Right cardiac atrium (tissue), 5 donors: Measurements from ENCODE around the gene SLC41A3. TPM values are rescaled to one million over a fixed set of nuclear protein-coding genes. Genes with fewer than 3 reads are reported as not detected.

ENCODE experiments used
- ATAC-seq, 2 donors: fragments of 200-7000 bp; cut with Tn5 transposase; one replicate each; pipeline versions ENCODE4 v1.8.0 to v1.9.1; 2020; ENCODE audit warnings: moderate library complexity in 2 of 2, mild to moderate bottlenecking in 1 of 2
- DNase-seq, 3 donors: peaks; one replicate each; pipeline ENCODE4 v3.0.0-alpha.2; 2020
- H3K27ac ChIP-seq: one replicate; pipeline ENCODE4 v1.5.1; 2013; ENCODE audit warnings: mild to moderate bottlenecking, low read length, control low read depth, moderate library complexity
- H3K27me3 ChIP-seq: one replicate; pipeline ENCODE4 v1.6.1; 2013; ENCODE audit not compliant: control insufficient read depth, insufficient read depth
- H3K4me1 ChIP-seq: one replicate; pipeline ENCODE4 v1.6.1; 2013; ENCODE audit warnings: low read length; ENCODE audit not compliant: control insufficient read depth, insufficient read depth
- H3K4me3 ChIP-seq: one replicate; pipeline ENCODE4 v1.5.1; 2013; ENCODE audit warnings: low read length, control low read depth
- H3K9me3 ChIP-seq: one replicate; pipeline ENCODE4 v1.6.1; 2013; ENCODE audit warnings: low read length; ENCODE audit not compliant: control insufficient read depth
- WGBS: extraction: QIAGEN DNeasy Blood & Tissue Kit; methylation state at CpG from one replicate; pipeline ENCODE4 v1.1.7; 2013; 5-methylcytosine and 5-hydroxymethylcytosine counted together
- intact Hi-C, 4 donors: fragments of 100-400 bp; cut with DNase I; formaldehyde crosslinking; loops; one replicate each; pipeline versions ENCODE4 v1.11.0 to v1.14.0; 2022 to 2023
- polyA plus RNA-seq: library from polyadenylated mRNA; stranded (reverse); fragments of 200-250 nt; gene quantifications from one replicate; pipeline ENCODE4 v1.2.3, GENCODE V29; 2013
- total RNA-seq, 4 donors: library from RNA; stranded (reverse); fragmentation: NEBNext Ultra II Directional; extraction: Animal tissue kit (Norgen Biotek cat#: 25700); gene quantifications; one replicate each; pipeline ENCODE4 v1.2.1, GENCODE V29; 2021
- donor health status: healthy with polysubstance abuse.
- donor health status: DM: no; HTN: yes; CAD: no.
- donor health status: DM: no; HTN: no; CAD: no.
- donor health status: DM: no; HTN: yes; CAD: no; lungs with severe emphysema.
- donor health status: DM: yes; HTN: yes; CAD: no.

SLC41A3 gene
- total and polyA plus RNA-seq, 5 donors: 25.6 to 38.9 (median 36.9) TPM

GRCh38 chr3:126119976-126120375 lies 36.1 kb upstream of the SLC41A3 start:
- ATAC-seq (no peak), DNase-seq (no peak)
- 90% methylated on average over 8 of the region's 8 CpGs for WGBS
- H3K27me3 ChIP-seq: no peaks in the 10 kb centered on the region
- no peaks in the 10 kb centered on the region for H3K4me1 ChIP-seq
- no peak overlapping the region for H3K27ac ChIP-seq
- no peaks in the 10 kb centered on the region for H3K9me3 ChIP-seq
- H3K4me3 ChIP-seq: no peak overlapping the region
- intact Hi-C loops: no loop called here

GRCh38 chr3:126119008-126119675 lies 35.2 kb upstream of the SLC41A3 start:
- intact Hi-C loops: no loop called here

GRCh38 chr3:126118591-126118990 lies 34.7 kb upstream of the SLC41A3 start:
- no peak overlapping the region for H3K4me3 ChIP-seq
- H3K9me3 ChIP-seq: no peaks in the 10 kb centered on the region
- no peak for ATAC-seq
- H3K27me3 ChIP-seq: no peaks in the 10 kb centered on the region
- no peaks in the 10 kb centered on the region for H3K4me1 ChIP-seq
- WGBS: 89% methylated on average over 11 of the region's 11 CpGs
- peak in 1 of 3 donors; percentile 31 for DNase-seq
- intact Hi-C loops: no loop called here
- H3K27ac ChIP-seq: no peak overlapping the region

More at GRCh38 chr3:126119008-126119675, 35.2 kb upstream of the SLC41A3 start:
- ATAC-seq: no peak
- no peak for DNase-seq
- 81% methylated on average over 7 of the region's 7 CpGs for WGBS
- Histone ChIP-seq H3K4me3 (no peak overlapping the region), H3K27ac (no peak overlapping the region), H3K27me3 (no peaks in the 10 kb centered on the region), H3K9me3 (no peaks in the 10 kb centered on the region), H3K4me1 (no peaks in the 10 kb centered on the region)

GRCh38 chr3:126117786-126118185 lies 33.9 kb upstream of the SLC41A3 start:
- no peak for DNase-seq
- no peak for ATAC-seq
- H3K4me3 ChIP-seq: no peak overlapping the region
- H3K27ac ChIP-seq: no peak overlapping the region
- H3K4me1 ChIP-seq: no peaks in the 10 kb centered on the region
- WGBS: 76% methylated on average over 9 of the region's 9 CpGs
- intact Hi-C loops: no loop called here
- H3K27me3 ChIP-seq: no peaks in the 10 kb centered on the region
- no peaks in the 10 kb centered on the region for H3K9me3 ChIP-seq

GRCh38 chr3:126117212-126117611 lies 33.3 kb upstream of the SLC41A3 start:
- no peaks in the 10 kb centered on the region for H3K27me3 ChIP-seq
- 94% methylated on average over 3 of the region's 3 CpGs for WGBS
- H3K27ac ChIP-seq: no peak overlapping the region
- intact Hi-C loops: no loop called here
- ATAC-seq (no peak), DNase-seq (no peak)
- no peaks in the 10 kb centered on the region for H3K9me3 ChIP-seq
- H3K4me3 ChIP-seq: no peak overlapping the region
- no peaks in the 10 kb centered on the region for H3K4me1 ChIP-seq

- DNase-seq (no peak), ATAC-seq (no peak)
- 75% methylated on average over 1 of the region's 1 CpG for WGBS
- intact Hi-C loops: no loop called here
- H3K27ac ChIP-seq: no peak overlapping the region
- H3K4me3 ChIP-seq: no peak overlapping the region
- no peaks in the 10 kb centered on the region for H3K4me1 ChIP-seq
- no peaks in the 10 kb centered on the region for H3K27me3 ChIP-seq
- H3K9me3 ChIP-seq: no peaks in the 10 kb centered on the region
Measured at GRCh38 chr3:126116526-126116925, 32.6 kb upstream of the SLC41A3 start.

- 91% methylated on average over 16 of the region's 16 CpGs for WGBS
- Histone ChIP-seq H3K27me3 (no peaks in the 10 kb centered on the region), H3K4me1 (no peaks in the 10 kb centered on the region), H3K27ac (no peak overlapping the region), H3K9me3 (no peaks in the 10 kb centered on the region), H3K4me3 (no peak overlapping the region)
- intact Hi-C loops: no loop called here
- no peak for DNase-seq
- peak in 1 of 2 donors; percentile 9 for ATAC-seq
Measured at GRCh38 chr3:126114443-126115386, 30.8 kb upstream of the SLC41A3 start.

GRCh38 chr3:126113733-126114442 lies 30.0 kb upstream of the SLC41A3 start:
- WGBS: 83% methylated on average over 9 of the region's 9 CpGs
- no peaks in the 10 kb centered on the region for H3K4me1 ChIP-seq
- ATAC-seq: peak in 1 of 2 donors; percentile 46
- no peak overlapping the region for H3K4me3 ChIP-seq
- intact Hi-C loops: no loop called here
- no peaks in the 10 kb centered on the region for H3K27me3 ChIP-seq
- DNase-seq: no peak
- no peak overlapping the region for H3K27ac ChIP-seq
- no peaks in the 10 kb centered on the region for H3K9me3 ChIP-seq

GRCh38 chr3:126113238-126113555 lies 29.3 kb upstream of the SLC41A3 start:
- Histone ChIP-seq H3K27ac (no peak overlapping the region), H3K4me3 (no peak overlapping the region), H3K4me1 (no peaks in the 10 kb centered on the region), H3K27me3 (no peaks in the 10 kb centered on the region), H3K9me3 (no peaks in the 10 kb centered on the region)
- intact Hi-C loops: no loop called here
- ATAC-seq (no peak), DNase-seq (no peak)
- 82% methylated on average over 6 of the region's 6 CpGs for WGBS

GRCh38 chr3:126112531-126113237 lies 28.8 kb upstream of the SLC41A3 start:
- Histone ChIP-seq H3K4me1 (no peaks in the 10 kb centered on the region), H3K4me3 (no peak overlapping the region), H3K27ac (no peak overlapping the region), H3K9me3 (no peaks in the 10 kb centered on the region), H3K27me3 (no peaks in the 10 kb centered on the region)
- DNase-seq (no peak), ATAC-seq (no peak)
- intact Hi-C loops: no loop called here
- WGBS: 92% methylated on average over 13 of the region's 13 CpGs
